ENCODE data around the gene TMEM97. TPM values are rescaled to one million over a fixed set of nuclear protein-coding genes. Genes with fewer than 3 reads are reported as not detected.

TMEM97 gene
- polyA plus RNA-seq, 3 donors: 1.3 to 1.5 (median 1.4) TPM

DNA sequence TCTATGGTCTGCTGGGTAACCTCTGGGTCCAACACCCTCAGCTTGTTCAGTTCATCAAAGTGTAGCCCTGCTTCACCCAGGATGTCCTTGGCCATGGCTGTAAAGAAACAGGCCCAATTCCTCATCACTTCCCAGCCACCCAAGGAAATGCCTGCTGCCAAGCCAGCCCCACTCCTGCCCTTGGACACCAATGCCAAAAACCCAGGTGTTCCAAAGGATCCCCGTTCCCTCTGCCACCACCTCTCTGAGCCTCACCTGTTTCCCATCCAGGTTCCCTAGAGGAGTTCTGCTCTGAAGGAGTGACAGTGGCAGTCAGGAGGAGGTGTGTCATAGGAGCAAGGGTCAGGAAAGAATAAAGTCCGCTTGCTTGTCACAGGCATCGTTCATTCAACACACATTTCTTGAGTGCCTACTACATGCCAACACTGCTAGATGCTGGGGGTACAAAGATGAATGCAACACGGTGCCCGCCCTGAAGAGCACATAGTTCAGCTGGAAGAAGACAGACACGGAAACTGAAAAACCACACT lies 13.0 kb downstream of the TMEM97 start:
- Mint-ChIP-seq H3K36me3 (peaks cover 41 to 56% of the 10 kb centered on the region in 2 donors), H3K4me1 (peaks cover 35% of the 10 kb centered on the region), H3K9me3 (no peaks in the 10 kb centered on the region), H3K27me3 (ENCODE audit: low read depth in 3 of 3) (peaks cover 0 to 1% (median 0%) of the 10 kb centered on the region in 3 donors), H3K4me3 (no peak overlapping the region), H3K27ac (peak overlapping the region in 3 of 7 donors; percentile 3 to 69 (median 25))
- whole genome bisulfite sequencing (ENCODE audit: insufficient coverage): no CpG with 5 or more reads among the region's 6 CpGs
- no peak for TF ChIP-seq CTCF (IDR thresholded peaks at IDR 0.05)
- Histone ChIP-seq H3K36me3 (replicated peaks in 1 of 2; ENCODE audit: control insufficient read depth in 1 of 2, insufficient read depth in 2 of 2, low read length in 2 of 2) (peaks cover 42 to 55% of the 10 kb centered on the region in 2 donors), H3K4me1 (ENCODE audit: control insufficient read depth in 1 of 2, insufficient read depth in 2 of 2, low read length in 2 of 2) (peaks cover 31 to 36% of the 10 kb centered on the region in 2 donors), H4K20me1 (ENCODE audit: insufficient read depth, low read length) (no peaks in the 10 kb centered on the region), H3K9ac (ENCODE audit: insufficient read depth, low read length, poor library complexity, severe bottlenecking) (no peak overlapping the region), H2AFZ (ENCODE audit: insufficient read depth, low read depth, low read length, poor library complexity, severe bottlenecking) (no peak overlapping the region), H3K27ac (ENCODE audit: low read depth in 1 of 2, low read length in 2 of 2) (peak overlapping the region in 1 of 2 donors; percentile 96), H3K4me3 (replicated peaks in 1 of 3; ENCODE audit: low read depth in 2 of 3, low read length in 3 of 3) (no peak overlapping the region), H3K9me3 (replicated peaks in 1 of 2; ENCODE audit: control insufficient read depth in 1 of 2, insufficient read depth in 1 of 2, low read length in 2 of 2) (no peaks in the 10 kb centered on the region), H3K4me2 (replicated peaks; ENCODE audit: extremely low read depth, low read length, poor library complexity, severe bottlenecking) (no peak overlapping the region), H3K27me3 (ENCODE audit: control insufficient read depth in 2 of 2, insufficient read depth in 2 of 2, low read length in 2 of 2) (no peaks in the 10 kb centered on the region), H3K79me2 (ENCODE audit: insufficient read depth, low read length) (peaks cover 53% of the 10 kb centered on the region)
- intact Hi-C loops (cut with micrococcal nuclease): loop anchor here in 1 of 2 donors (10.0 kb wide), 2 partner anchors 243 to 287 kb away; partner anchors contain the start of genes ALDOC, NLK and PIGS
- no peak for DNase-seq

- no peak for TF ChIP-seq CTCF (IDR thresholded peaks at IDR 0.05)
- Histone ChIP-seq H3K79me2 (ENCODE audit: insufficient read depth, low read length) (peaks cover 65% of the 10 kb centered on the region), H3K4me2 (replicated peaks; ENCODE audit: extremely low read depth, low read length, poor library complexity, severe bottlenecking) (peak overlapping the region; percentile 96), H3K27me3 (ENCODE audit: control insufficient read depth in 2 of 2, insufficient read depth in 2 of 2, low read length in 2 of 2) (no peaks in the 10 kb centered on the region), H3K27ac (ENCODE audit: low read depth in 1 of 2, low read length in 2 of 2) (peak overlapping the region; percentile 57 to 96), H3K9ac (ENCODE audit: insufficient read depth, low read length, poor library complexity, severe bottlenecking) (no peak overlapping the region), H3K4me1 (ENCODE audit: control insufficient read depth in 1 of 2, insufficient read depth in 2 of 2, low read length in 2 of 2) (peaks cover 31 to 36% of the 10 kb centered on the region in 2 donors), H3K36me3 (replicated peaks in 1 of 2; ENCODE audit: control insufficient read depth in 1 of 2, insufficient read depth in 2 of 2, low read length in 2 of 2) (peaks cover 32 to 42% of the 10 kb centered on the region in 2 donors), H2AFZ (ENCODE audit: insufficient read depth, low read depth, low read length, poor library complexity, severe bottlenecking) (no peak overlapping the region), H4K20me1 (ENCODE audit: insufficient read depth, low read length) (peaks cover 4% of the 10 kb centered on the region), H3K9me3 (replicated peaks in 1 of 2; ENCODE audit: control insufficient read depth in 1 of 2, insufficient read depth in 1 of 2, low read length in 2 of 2) (no peaks in the 10 kb centered on the region), H3K4me3 (replicated peaks in 1 of 3; ENCODE audit: low read depth in 2 of 3, low read length in 3 of 3) (peak overlapping the region in 1 of 3 experiments; percentile 93)
- WGBS (ENCODE audit: insufficient coverage): no CpG with 5 or more reads among the region's 1 CpG
- H3K36me3 Mint-ChIP-seq: peaks cover 32 to 45% of the 10 kb centered on the region in 2 donors
- no peaks in the 10 kb centered on the region for H3K9me3 Mint-ChIP-seq
- peaks cover 0 to 1% (median 0%) of the 10 kb centered on the region in 3 donors for H3K27me3 Mint-ChIP-seq (ENCODE audit: low read depth in 3 of 3)
- peak overlapping the region; percentile 93 to 95 for H3K4me3 Mint-ChIP-seq
- H3K27ac Mint-ChIP-seq: peak overlapping the region; percentile 92 to 98 (median 96)
- peaks cover 40% of the 10 kb centered on the region for H3K4me1 Mint-ChIP-seq
- intact Hi-C loops (cut with micrococcal nuclease): loop anchor here in 1 of 2 donors (10.0 kb wide), 2 partner anchors 242 to 288 kb away; partner anchors contain the start of genes ALDOC, NLK and PIGS
- no peak for DNase-seq
Observed at GRCh38 chr17:28333083-28333746, 14.2 kb downstream of the TMEM97 start.

All from CD14-positive monocyte (primary cell).